ENCODE results near the gene RAD51B. TPM values are rescaled to one million over a fixed set of nuclear protein-coding genes. Genes with fewer than 3 reads are reported as not detected.

The RAD51B gene
- polyA plus RNA-seq, 1 donor (not counting 4 experiments of a cell fraction or from before 2014, with no cell fraction given), result 13.3 TPM

GRCh38 chr14:68463705-68464374 lies 644.3 kb downstream of the RAD51B start:
- H3K4me1 ChIP-seq (ENCODE audit: control insufficient read depth, extremely low read depth, insufficient read depth, low read length), result peaks cover 67% of the 10 kb centered on the region
- FAIRE-seq (no peak), DNase-seq (ENCODE audit: low read depth, low spot score) (no peak)
- peak overlapping the region; percentile 70 for H3K27ac ChIP-seq (ENCODE audit: control insufficient read depth, insufficient read depth, low read length)
- H3K4me2 ChIP-seq (ENCODE audit: control insufficient read depth, extremely low read depth, insufficient read depth, low read depth, low read length), result no peak overlapping the region
- no peaks in the 10 kb centered on the region for H3K27me3 ChIP-seq (ENCODE audit: control insufficient read depth, extremely low read depth, insufficient read depth, low read length)
- dilution Hi-C loops (cut with MboI; ENCODE audit: extremely low pct_ligation_motif_present, low sequenced_read_pairs), result no loop called here
- no peaks in the 10 kb centered on the region for H4K20me1 ChIP-seq (ENCODE audit: control insufficient read depth, extremely low read depth, insufficient read depth, low read length)
- H3K36me3 ChIP-seq (ENCODE audit: control insufficient read depth in 2 of 2, extremely low read depth in 1 of 2, insufficient read depth in 2 of 2, low read length in 2 of 2), result no peaks in the 10 kb centered on the region
- no peak overlapping the region for H2AFZ ChIP-seq (ENCODE audit: control insufficient read depth, low read length)
- no peak overlapping the region for H3K4me3 ChIP-seq (ENCODE audit: control insufficient read depth in 2 of 3, extremely low read depth in 1 of 3, insufficient read depth in 2 of 3, low read depth in 1 of 3, low read length in 3 of 3)
- no peaks in the 10 kb centered on the region for H3K9me1 ChIP-seq (ENCODE audit: control insufficient read depth, extremely low read depth, insufficient read depth, low read length)
- no peaks in the 10 kb centered on the region for H3K9me3 ChIP-seq (ENCODE audit: control insufficient read depth, low read depth, low read length)
- no peaks in the 10 kb centered on the region for H3K79me2 ChIP-seq (ENCODE audit: control insufficient read depth, insufficient read depth, low read length)
- TF ChIP-seq CTCF (optimal IDR thresholded peaks at IDR 0.05 in 1 of 3, IDR thresholded peaks at IDR 0.05 in 1 of 3, conservative IDR thresholded peaks at IDR 0.05 in 1 of 3; ENCODE audit: extremely low read depth in 1 of 3, insufficient read depth in 2 of 3, low read length in 3 of 3) (no peak), EZH2 (IDR thresholded peaks at IDR 0.05; ENCODE audit: low read length) (no peak)
- no peak overlapping the region for H3K9ac ChIP-seq (ENCODE audit: control insufficient read depth, extremely low read depth, insufficient read depth, low read length)

- peak; percentile 89 for DNase-seq (ENCODE audit: low read depth, low spot score)
- dilution Hi-C loops (cut with MboI; ENCODE audit: extremely low pct_ligation_motif_present, low sequenced_read_pairs), result no loop called here
- H3K4me1 ChIP-seq (ENCODE audit: control insufficient read depth, extremely low read depth, insufficient read depth, low read length), result peaks cover 67% of the 10 kb centered on the region
These were observed 645.1 kb downstream of the RAD51B start for GRCh38 chr14:68464711-68465110.

More at GRCh38 chr14:68464711-68465110, 645.1 kb downstream of the RAD51B start:
- peak; percentile 76 for FAIRE-seq
- Histone ChIP-seq H4K20me1 (ENCODE audit: control insufficient read depth, extremely low read depth, insufficient read depth, low read length) (no peaks in the 10 kb centered on the region), H3K27ac (ENCODE audit: control insufficient read depth, insufficient read depth, low read length) (peak overlapping the region; percentile 70), H3K36me3 (ENCODE audit: control insufficient read depth in 2 of 2, extremely low read depth in 1 of 2, insufficient read depth in 2 of 2, low read length in 2 of 2) (no peaks in the 10 kb centered on the region), H3K4me2 (ENCODE audit: control insufficient read depth, extremely low read depth, insufficient read depth, low read depth, low read length) (peak overlapping the region; percentile 28), H3K4me3 (ENCODE audit: control insufficient read depth in 2 of 3, extremely low read depth in 1 of 3, insufficient read depth in 2 of 3, low read depth in 1 of 3, low read length in 3 of 3) (no peak overlapping the region), H3K9me3 (ENCODE audit: control insufficient read depth, low read depth, low read length) (no peaks in the 10 kb centered on the region), H3K9ac (ENCODE audit: control insufficient read depth, extremely low read depth, insufficient read depth, low read length) (no peak overlapping the region), H2AFZ (ENCODE audit: control insufficient read depth, low read length) (no peak overlapping the region), H3K9me1 (ENCODE audit: control insufficient read depth, extremely low read depth, insufficient read depth, low read length) (no peaks in the 10 kb centered on the region), H3K27me3 (ENCODE audit: control insufficient read depth, extremely low read depth, insufficient read depth, low read length) (no peaks in the 10 kb centered on the region), H3K79me2 (ENCODE audit: control insufficient read depth, insufficient read depth, low read length) (no peaks in the 10 kb centered on the region)
- TF ChIP-seq CTCF (optimal IDR thresholded peaks at IDR 0.05 in 1 of 3, IDR thresholded peaks at IDR 0.05 in 1 of 3, conservative IDR thresholded peaks at IDR 0.05 in 1 of 3; ENCODE audit: extremely low read depth in 1 of 3, insufficient read depth in 2 of 3, low read length in 3 of 3), result no peak
- no peak for TF ChIP-seq EZH2 (IDR thresholded peaks at IDR 0.05; ENCODE audit: low read length)

All from keratinocyte (primary cell).